ENCODE measurements around the gene MRPS14.

MRPS14 gene

GRCh38 chr1:175019524-175019923, 3.7 kb downstream of the MRPS14 start:
- DNase-seq, result no peak

DNA sequence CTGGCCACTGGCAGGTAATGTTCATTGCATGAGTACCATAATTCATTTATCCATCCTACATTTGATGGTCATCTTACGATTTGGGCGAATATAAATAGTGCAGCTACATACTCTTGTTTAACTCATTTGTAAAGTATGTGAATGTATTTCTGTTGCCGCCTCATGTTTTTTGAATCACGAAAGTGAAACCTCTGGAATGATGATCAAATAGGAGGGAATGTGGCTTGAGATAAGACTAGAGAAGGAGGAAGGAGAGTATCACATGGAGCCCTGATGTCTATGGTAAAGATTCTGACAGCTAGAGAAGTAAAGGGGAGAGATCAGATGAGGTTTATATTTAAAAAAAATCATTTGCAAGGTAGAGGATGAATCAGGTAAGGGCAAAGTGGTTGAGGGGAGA, 8.0 kb downstream of the MRPS14 start:
- no peak for DNase-seq

DNA sequence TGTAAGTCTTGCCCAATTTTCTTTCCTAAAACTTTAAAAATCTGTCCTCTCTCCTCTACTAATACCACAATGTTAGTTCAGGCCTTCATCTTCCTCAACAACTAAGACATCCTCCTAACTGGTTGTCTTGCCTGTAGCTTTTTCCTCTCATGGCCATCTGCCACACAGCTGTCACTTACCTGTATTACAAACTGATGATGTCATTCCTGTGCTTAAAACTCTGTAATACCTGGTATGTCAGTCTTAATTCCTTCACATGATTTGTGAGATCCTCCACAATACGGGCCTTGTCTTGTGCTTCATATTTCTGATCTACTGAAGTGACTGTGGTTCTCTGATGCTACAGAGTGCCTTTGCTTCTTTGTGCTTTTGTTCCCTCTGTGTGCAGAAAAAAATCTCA, 9.8 kb downstream of the MRPS14 start:
- DNase-seq, result no peak

DNA sequence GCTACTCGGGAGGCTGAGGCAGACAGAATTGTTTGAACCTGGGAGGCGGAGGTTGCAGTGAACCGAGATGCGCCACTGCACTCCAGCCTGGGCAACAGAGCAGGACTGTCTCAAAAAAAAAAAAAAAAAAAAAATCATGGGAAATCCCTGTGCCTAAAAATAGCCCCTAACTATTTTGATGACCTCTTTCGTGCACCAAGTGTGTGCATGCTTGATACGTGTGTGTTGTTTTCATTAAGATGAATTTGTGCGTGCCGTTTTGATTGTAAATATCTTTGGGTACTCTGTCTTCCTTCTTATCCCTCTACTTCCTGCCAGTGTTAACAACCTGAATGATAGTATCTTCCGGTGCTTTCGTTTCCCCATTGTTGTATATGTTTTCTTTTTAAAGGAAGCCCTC, 13.7 kb downstream of the MRPS14 start:
- no peak for DNase-seq

DNA sequence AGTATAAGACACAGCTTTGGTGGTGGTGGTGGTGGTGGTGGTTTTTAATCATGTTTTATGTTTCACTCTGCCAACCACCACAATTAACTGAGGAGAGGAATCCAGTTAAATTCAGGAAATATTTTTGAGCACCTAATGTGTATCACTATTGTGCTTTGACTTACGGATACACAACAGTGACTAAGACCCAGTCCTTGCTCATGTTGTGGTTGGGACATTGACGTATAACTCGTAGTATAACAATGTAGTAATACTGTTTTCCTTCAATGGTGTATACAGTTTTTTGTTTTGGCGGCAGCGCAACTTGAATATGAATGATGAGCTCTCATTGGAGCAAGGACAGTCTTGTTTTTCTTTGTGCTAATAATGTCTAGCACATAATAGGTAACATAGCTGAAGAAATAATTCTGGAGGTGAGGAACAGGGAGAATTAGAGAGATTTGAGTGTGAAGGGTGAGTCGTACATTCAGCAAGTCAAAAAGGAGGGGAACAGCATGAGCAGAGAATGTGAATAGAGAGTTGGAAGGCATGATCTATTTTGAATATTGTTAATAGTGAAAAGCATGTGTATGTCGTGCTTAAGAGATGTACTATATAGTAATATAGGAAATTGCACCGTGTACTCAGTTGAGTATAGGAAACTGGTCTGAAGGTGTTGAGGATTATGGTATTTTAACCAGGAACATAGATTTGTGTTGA, 18.0 kb downstream of the MRPS14 start:
- no peak for DNase-seq

- DNase-seq, result no peak
These were observed 19.7 kb downstream of the MRPS14 start for GRCh38 chr1:175003521-175003920.

GRCh38 chr1:175002910-175003517, 20.2 kb downstream of the MRPS14 start:
- no peak for DNase-seq

GRCh38 chr1:175000697-175001187, 22.5 kb downstream of the MRPS14 start:
- no peak for DNase-seq

GRCh38 chr1:174999936-175000696, 23.1 kb downstream of the MRPS14 start, which contains the start of gene CACYBP:
TSS of gene CACYBP (plus strand) at chr1:174999947. CDS start at chr1:175000181, 234 bp downstream.
- DNase-seq, result peak; percentile 10

- DNase-seq, result peak; percentile 95
These were observed 23.8 kb downstream of the MRPS14 start for GRCh38 chr1:174999216-174999935.

GRCh38 chr1:174998569-174999215, 24.5 kb downstream of the MRPS14 start:
- DNase-seq, result peak; percentile 21

DNA sequence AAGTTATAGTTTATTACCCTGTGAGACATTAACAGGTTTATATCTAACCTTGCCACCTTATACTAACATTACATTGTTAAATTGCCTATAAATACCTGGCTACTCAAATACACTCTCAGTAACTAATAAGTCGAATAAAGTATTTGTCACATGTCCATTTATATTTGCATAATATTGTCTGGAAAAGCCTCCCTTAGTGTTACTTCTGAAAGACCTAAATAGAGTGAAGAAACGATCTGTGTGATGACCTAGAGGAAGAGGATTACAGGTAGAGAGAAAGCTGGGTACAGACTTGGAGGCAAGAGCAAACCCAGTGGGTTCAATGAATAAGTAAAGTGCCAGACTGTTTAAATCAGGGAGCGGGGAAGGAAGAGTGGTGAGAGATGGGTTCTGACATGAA, 26.2 kb downstream of the MRPS14 start:
- DNase-seq, result no peak

GRCh38 chr1:174996476-174996875, 26.7 kb downstream of the MRPS14 start:
- DNase-seq, result no peak

- DNase-seq, result no peak
These were observed 27.3 kb downstream of the MRPS14 start for GRCh38 chr1:174995916-174996315.

GRCh38 chr1:174995121-174995520, 28.1 kb downstream of the MRPS14 start:
- no peak for DNase-seq

GRCh38 chr1:174991473-174991872, 31.8 kb downstream of the MRPS14 start:
- DNase-seq, result no peak

GRCh38 chr1:174990382-174990999, 32.7 kb downstream of the MRPS14 start:
- no peak for DNase-seq

GRCh38 chr1:174989536-174990220, 33.5 kb downstream of the MRPS14 start:
- no peak for DNase-seq

- no peak for DNase-seq
These were observed 34.2 kb downstream of the MRPS14 start for GRCh38 chr1:174988986-174989385.

- no peak for DNase-seq
These were observed 34.7 kb downstream of the MRPS14 start for GRCh38 chr1:174988539-174988938.

- DNase-seq, result no peak
These were observed 38.3 kb downstream of the MRPS14 start for GRCh38 chr1:174984952-174985351.

Data from activated T-cell treated with anti-CD3 and anti-CD28 coated beads for 4 hours (primary cell).